Measurements from ENCODE around the gene PDGFRB. TPM values are rescaled to one million over a fixed set of nuclear protein-coding genes. Genes with fewer than 3 reads are reported as not detected.
A peak's percentile ranks its signal among the peaks of the same experiment; 100 is the strongest.

The PDGFRB gene
- total and polyA plus RNA-seq, 2 of the 4 experiments (the other 2 are of a cell fraction): 108 to 124 TPM

DNA sequence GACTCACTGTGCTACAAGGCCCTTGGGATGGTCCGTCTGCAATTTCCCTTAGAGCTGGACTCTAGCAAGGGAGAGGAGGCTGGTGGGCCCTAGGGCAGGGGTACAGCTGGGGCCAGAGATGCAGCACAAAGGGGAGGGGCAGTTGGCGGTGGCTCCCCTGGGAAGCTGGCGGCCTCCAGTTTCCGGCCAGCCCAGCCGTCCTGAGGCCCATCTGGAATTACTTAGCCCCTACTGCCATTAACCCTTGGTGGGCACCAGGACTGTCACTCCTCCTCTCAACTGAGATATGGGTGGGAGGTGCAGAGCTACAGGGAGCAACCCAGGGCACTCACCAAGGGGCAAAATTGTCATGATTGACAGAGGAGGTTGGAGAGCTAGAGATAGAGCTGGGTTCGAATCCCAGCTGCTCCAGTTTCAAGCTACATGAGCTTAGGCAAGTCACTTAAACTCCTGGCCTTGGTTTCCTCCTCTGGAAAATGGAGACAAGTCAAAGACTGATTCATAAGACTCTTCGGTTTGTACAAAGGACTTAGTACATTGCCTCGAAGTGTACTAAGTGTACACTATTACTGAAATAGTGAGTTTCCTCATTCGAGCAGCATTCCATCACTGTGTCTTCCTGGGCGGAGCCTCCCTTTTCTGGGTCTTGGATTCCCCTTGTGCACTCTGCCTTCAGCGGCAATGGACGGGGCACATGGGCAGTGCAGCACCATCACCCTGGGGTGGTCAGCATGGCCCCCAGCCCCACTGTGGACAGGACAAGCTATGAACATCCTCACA, 2.7 kb upstream of the PDGFRB start:
- H3K4me1 ChIP-seq (ENCODE audit: control insufficient read depth, insufficient read depth, low read length): peaks cover 30% of the 10 kb centered on the region
- POLR2A ChIA-PET (ENCODE audit: unreplicated experiment): no interaction called here

More for the DNA sequence above, 2.7 kb upstream of the PDGFRB start:
- peak overlapping the region; percentile 93 for H3K4ac ChIP-seq (ENCODE audit: low read depth, low read length)
- peak overlapping the region; percentile 94 for H2BK20ac ChIP-seq (ENCODE audit: low read depth, low read length)
- H2AFZ ChIP-seq (replicated peaks; ENCODE audit: low read length, poor library complexity): peak overlapping the region; percentile 79
- H3K9me1 ChIP-seq (ENCODE audit: insufficient read depth, low read length): peaks cover 35% of the 10 kb centered on the region
- peak overlapping the region; percentile 58 for H4K5ac ChIP-seq (ENCODE audit: low read depth, low read length)
- peak overlapping the region; percentile 89 for H4K91ac ChIP-seq (ENCODE audit: insufficient read depth, low read depth, low read length)
- no peak overlapping the region for H3K9ac ChIP-seq (ENCODE audit: low read depth, low read length)
- peak overlapping the region; percentile 91 for H2BK120ac ChIP-seq (ENCODE audit: low read depth, low read length)
- H3K9me3 ChIP-seq (ENCODE audit: control insufficient read depth, insufficient read depth, low read length): no peaks in the 10 kb centered on the region
- BruUV-seq (replicated peaks): no TSS peak
- DNase-seq (peak; percentile 40), ATAC-seq (ENCODE audit: low read depth) (no peak)
- peak overlapping the region; percentile 74 for H2AK9ac ChIP-seq (replicated peaks; ENCODE audit: low read depth, low read length, poor library complexity)
- peak overlapping the region; percentile 98 for H2AK5ac ChIP-seq (ENCODE audit: low read depth, low read length)
- H3K4me3 ChIP-seq (ENCODE audit: insufficient read depth, low read depth, low read length): no peak overlapping the region
- WGBS, 2 experiments (ENCODE audit: extremely low coverage in 2 of 2, insufficient read length in 1 of 2): 100% methylated on average over 1 of the region's 12 CpGs; no CpG with 5 or more reads in 1 of the 2 experiments
- H3K23ac ChIP-seq (ENCODE audit: low read depth, low read length): peak overlapping the region; percentile 83
- H3K4me2 ChIP-seq (ENCODE audit: low read depth, low read length): no peak overlapping the region
- CTCF ChIA-PET: interaction anchor here (1.4 kb wide), 1 partner anchor 28 kb away, joined by 3 read pairs; no protein-coding TSS in a partner anchor
- peaks cover 2 to 47% of the 10 kb centered on the region in 2 experiments; a peak in 2 of 4 replicates for H3K79me1 ChIP-seq (ENCODE audit: low read depth in 1 of 2, low read length in 2 of 2)
- peaks cover 12% of the 10 kb centered on the region; the same call in 1 of the 2 replicates for H4K20me1 ChIP-seq (ENCODE audit: insufficient read depth, low read length)
- intact Hi-C loops (cut with micrococcal nuclease) (no loop called here), dilution Hi-C loops (cut with HindIII; ENCODE audit: low sequenced_read_pairs, unreplicated experiment) (no loop called here), in situ Hi-C loops (cut with MboI; ENCODE audit: low sequenced_read_pairs) (no loop called here)
- H2BK15ac ChIP-seq (ENCODE audit: low read depth, low read length): peak overlapping the region; percentile 77; the same call in 2 of the 3 replicates
- H3K18ac ChIP-seq (ENCODE audit: low read depth, low read length): peak overlapping the region; percentile 42
- peak overlapping the region; percentile 5 to 88; a peak in 3 of 4 replicates for H4K8ac ChIP-seq (ENCODE audit: low read depth in 2 of 2, low read length in 2 of 2)
- H3K36me3 ChIP-seq (ENCODE audit: control insufficient read depth, insufficient read depth, low read length): peaks cover 4% of the 10 kb centered on the region; the same call in 1 of the 2 replicates
- peak overlapping the region; percentile 56; the same call in 1 of the 2 replicates for H3K56ac ChIP-seq (ENCODE audit: extremely low read depth, insufficient read depth, low read length)
- H3K27ac ChIP-seq (ENCODE audit: insufficient read depth, low read length): peak overlapping the region; percentile 5; the same call in 1 of the 2 replicates
- TF ChIP-seq FOS (IDR thresholded peaks at IDR 0.05; ENCODE audit: low read depth, low read length) (no peak), CEBPB (IDR thresholded peaks at IDR 0.05; ENCODE audit: low read depth, low read length) (no peak), MAFK (IDR thresholded peaks at IDR 0.05; ENCODE audit: low read depth, low read length) (no peak), RAD21 (IDR thresholded peaks at IDR 0.05; ENCODE audit: low read length) (no peak), SMC3 (IDR thresholded peaks at IDR 0.05; ENCODE audit: low read depth, low read length) (no peak)
- H2BK5ac ChIP-seq (ENCODE audit: low read depth, low read length, poor library complexity, severe bottlenecking): peak overlapping the region; percentile 38
- no peaks in the 10 kb centered on the region for H3K27me3 ChIP-seq (ENCODE audit: control insufficient read depth, insufficient read depth, low read length)
- peak overlapping the region; percentile 87 for H3K14ac ChIP-seq (replicated peaks; ENCODE audit: low read depth, low read length)
